Mesenchymal stem cell (in vitro differentiated cells and primary cell): ENCODE data around the gene SLC9A8.

ENCODE experiments used
- DNase-seq: peaks from one replicate; pipeline ENCODE4 v3.0.0-alpha.2; 2013
- H2AFZ ChIP-seq: one replicate; pipeline ENCODE4 v1.6.1; 2013; ENCODE audit warnings: low read depth, mild to moderate bottlenecking, control low read depth, inconsistent platforms, low read length, moderate library complexity
- H2AK5ac ChIP-seq: 2 replicates; pipeline ENCODE4 v1.6.1; 2013; ENCODE audit warnings: low read length, moderate library complexity, mild to moderate bottlenecking, inconsistent platforms; ENCODE audit not compliant: severe bottlenecking
- H2BK120ac ChIP-seq: one replicate; pipeline ENCODE4 v1.6.1; 2013; ENCODE audit warnings: low read depth, mild to moderate bottlenecking, inconsistent platforms, low read length, moderate library complexity
- H2BK12ac ChIP-seq, 2 experiments: one replicate each; pipeline ENCODE4 v1.6.1; 2013; ENCODE audit warnings: inconsistent platforms in 2 of 2, low read length in 2 of 2, mild to moderate bottlenecking in 2 of 2, moderate library complexity in 2 of 2, control low read depth in 1 of 2
- H2BK15ac ChIP-seq: one replicate; pipeline ENCODE4 v1.6.1; 2013; ENCODE audit warnings: mild to moderate bottlenecking, low read depth, inconsistent platforms; ENCODE audit not compliant: poor library complexity, severe bottlenecking
- H2BK5ac ChIP-seq: 2 replicates; pipeline ENCODE4 v1.6.1; 2013; ENCODE audit warnings: low read depth, mild to moderate bottlenecking, low read length, control low read depth, inconsistent platforms; ENCODE audit not compliant: poor library complexity, severe bottlenecking
- H3K14ac ChIP-seq, 2 experiments: one replicate each; pipeline ENCODE4 v1.6.1; 2013; ENCODE audit warnings: inconsistent platforms in 2 of 2, low read length in 2 of 2, control low read depth in 1 of 2, mild to moderate bottlenecking in 1 of 2, moderate library complexity in 1 of 2
- H3K18ac ChIP-seq, 2 experiments: one replicate each; pipeline ENCODE4 v1.6.1; 2013; ENCODE audit warnings: inconsistent platforms in 2 of 2, low read length in 2 of 2, control low read depth in 1 of 2, low read depth in 1 of 2, mild to moderate bottlenecking in 1 of 2
- H3K23ac ChIP-seq, 2 experiments: one replicate each; pipeline ENCODE4 v1.6.1; 2013; ENCODE audit warnings: inconsistent platforms in 2 of 2, low read length in 2 of 2, mild to moderate bottlenecking in 2 of 2, moderate library complexity in 2 of 2, control low read depth in 1 of 2
- H3K27ac ChIP-seq: 2 replicates; pipeline ENCODE4 v1.5.1; 2013; ENCODE audit warnings: mild to moderate bottlenecking, moderate library complexity, low read length, control low read depth, inconsistent platforms; ENCODE audit not compliant: poor library complexity, severe bottlenecking
- H3K27me3 ChIP-seq, 2 experiments: 2 replicates each; pipeline versions ENCODE4 v1.6.1 to v1.7.0; 2013; ENCODE audit warnings: low read length in 2 of 2, mild to moderate bottlenecking in 2 of 2, moderate library complexity in 2 of 2, control low read depth in 1 of 2, inconsistent platforms in 1 of 2; ENCODE audit not compliant: control insufficient read depth in 1 of 2, insufficient read depth in 1 of 2
- H3K36me3 ChIP-seq, 2 experiments: 2 replicates each; pipeline versions ENCODE4 v1.6.1 to v1.7.0; 2013; ENCODE audit warnings: low read length in 2 of 2, control low read depth in 1 of 2, inconsistent platforms in 1 of 2, low read depth in 1 of 2, mild to moderate bottlenecking in 1 of 2; ENCODE audit not compliant: insufficient read depth in 2 of 2, control insufficient read depth in 1 of 2
- H3K4ac ChIP-seq, 2 experiments: one replicate each; pipeline ENCODE4 v1.6.1; 2013; ENCODE audit warnings: inconsistent platforms in 2 of 2, low read length in 2 of 2, mild to moderate bottlenecking in 2 of 2, moderate library complexity in 2 of 2, control low read depth in 1 of 2, low read depth in 1 of 2
- H3K4me1 ChIP-seq: 2 replicates; pipeline ENCODE4 v1.6.1; 2013; ENCODE audit warnings: low read depth, low read length, control low read depth; ENCODE audit not compliant: control insufficient read depth, insufficient read depth
- H3K4me2 ChIP-seq: 2 replicates; pipeline ENCODE4 v1.6.1; 2013; ENCODE audit warnings: low read length, mild to moderate bottlenecking, inconsistent platforms; ENCODE audit not compliant: poor library complexity, severe bottlenecking
- H3K4me3 ChIP-seq, 2 experiments: 2 replicates each; pipeline versions ENCODE4 v1.5.1 to v1.7.0; 2013; ENCODE audit warnings: low read length in 2 of 2, mild to moderate bottlenecking in 2 of 2, control low read depth in 1 of 2, low read depth in 1 of 2; ENCODE audit not compliant: insufficient read depth in 1 of 2
- H3K79me1 ChIP-seq: replicated peaks from 2 replicates; pipeline ENCODE4 v1.6.1; 2013; ENCODE audit warnings: mild to moderate bottlenecking, control low read depth, low read length, inconsistent platforms; ENCODE audit not compliant: poor library complexity, severe bottlenecking
- H3K9ac ChIP-seq: 2 replicates; pipeline ENCODE4 v1.7.0; 2013; ENCODE audit warnings: mild to moderate bottlenecking, low read length, moderate library complexity
- H3K9me3 ChIP-seq: 2 replicates; pipeline ENCODE4 v1.7.0; 2013; ENCODE audit warnings: mild to moderate bottlenecking, low read length; ENCODE audit not compliant: control insufficient read depth
- H4K8ac ChIP-seq: one replicate; pipeline ENCODE4 v1.6.1; 2013; ENCODE audit warnings: inconsistent platforms, mild to moderate bottlenecking, low read length, moderate library complexity
- H4K91ac ChIP-seq: one replicate; pipeline ENCODE4 v1.6.1; 2013; ENCODE audit warnings: mild to moderate bottlenecking, low read length, inconsistent platforms
- WGBS: methylation state at CpG from one replicate; pipeline ENCODE4 v1.1.7; 2013; ENCODE audit warnings: mixed read lengths; 5-methylcytosine and 5-hydroxymethylcytosine counted together

The SLC9A8 gene

DNA sequence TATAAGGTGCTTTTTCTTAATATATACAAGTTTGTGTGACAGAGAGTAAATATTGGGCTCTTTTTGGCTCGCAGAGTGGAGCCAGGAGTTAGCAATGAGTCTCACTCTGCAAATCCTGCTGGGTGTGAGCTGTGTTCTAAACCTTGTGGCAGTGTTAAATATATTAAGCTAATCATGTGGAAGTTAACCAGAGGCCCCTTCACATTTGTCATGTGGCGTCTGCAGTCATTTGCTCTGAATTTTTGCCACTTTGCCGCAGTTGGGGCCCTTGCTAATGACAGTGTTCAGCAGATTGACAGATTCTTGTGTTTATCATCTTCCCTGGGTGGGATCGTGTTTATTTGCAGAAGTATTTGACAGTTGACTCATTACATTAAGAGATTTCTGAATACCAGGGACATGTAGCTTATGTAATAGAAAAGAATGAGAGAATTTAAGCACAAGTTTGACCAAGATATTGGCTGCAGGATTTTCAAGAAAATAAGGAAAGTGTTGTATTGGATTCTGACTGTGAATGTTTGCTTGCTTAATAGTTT is 64.8 kb downstream of the SLC9A8 start:
- Histone ChIP-seq H3K14ac (no peak overlapping the region), H3K27ac (no peak overlapping the region), H3K9ac (no peak overlapping the region), H3K4me3 (no peak overlapping the region), H3K36me3 (peaks cover 17 to 57% of the 10 kb centered on the region in 2 experiments), H2BK120ac (no peak overlapping the region), H3K4me1 (peaks cover 3% of the 10 kb centered on the region), H4K91ac (no peak overlapping the region), H3K18ac (no peak overlapping the region), H4K8ac (no peak overlapping the region), H3K9me3 (no peaks in the 10 kb centered on the region), H3K79me1 (no peaks in the 10 kb centered on the region), H3K23ac (no peak overlapping the region), H2AK5ac (no peak overlapping the region), H2AFZ (no peak overlapping the region), H3K4me2 (no peak overlapping the region), H3K4ac (no peak overlapping the region), H2BK12ac (no peak overlapping the region), H2BK15ac (no peak overlapping the region), H3K27me3 (no peaks in the 10 kb centered on the region), H2BK5ac (no peak overlapping the region)
- WGBS = 52% methylated on average over 4 of the region's 4 CpGs
- no peak for DNase-seq

DNA sequence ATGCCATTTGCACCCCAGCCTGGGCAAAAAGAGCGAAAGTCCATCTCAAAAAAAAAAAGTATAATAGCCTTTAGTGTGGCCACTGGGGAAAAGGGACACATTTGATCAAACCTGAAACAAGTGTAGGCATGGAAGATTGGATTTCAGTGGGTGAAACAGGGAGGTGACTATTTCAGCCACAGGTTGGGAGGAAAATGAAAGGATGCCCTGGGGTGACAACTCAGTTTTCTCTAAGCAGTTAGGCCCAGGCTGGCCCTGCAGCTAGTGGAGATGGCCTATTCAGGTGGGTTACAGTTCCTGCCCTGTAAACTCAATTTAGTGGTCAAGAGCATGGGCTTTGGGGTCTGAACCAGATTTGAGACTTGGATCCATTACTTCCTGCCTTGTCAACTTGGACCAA is 66.3 kb downstream of the SLC9A8 start:
- Histone ChIP-seq H3K4me3 (no peak overlapping the region), H3K23ac (no peak overlapping the region), H2BK5ac (no peak overlapping the region), H3K9me3 (no peaks in the 10 kb centered on the region), H2BK12ac (no peak overlapping the region), H3K14ac (no peak overlapping the region), H3K79me1 (no peaks in the 10 kb centered on the region), H3K4me1 (peaks cover 8% of the 10 kb centered on the region), H2AFZ (no peak overlapping the region), H3K36me3 (peaks cover 28 to 68% of the 10 kb centered on the region in 2 experiments), H4K8ac (no peak overlapping the region), H3K27ac (no peak overlapping the region), H2AK5ac (no peak overlapping the region), H3K18ac (no peak overlapping the region), H3K9ac (no peak overlapping the region), H2BK120ac (no peak overlapping the region), H3K4me2 (no peak overlapping the region), H3K4ac (no peak overlapping the region), H3K27me3 (no peaks in the 10 kb centered on the region), H2BK15ac (no peak overlapping the region), H4K91ac (no peak overlapping the region)
- DNase-seq = no peak
- WGBS = 96% methylated on average over 1 of the region's 1 CpG

DNA sequence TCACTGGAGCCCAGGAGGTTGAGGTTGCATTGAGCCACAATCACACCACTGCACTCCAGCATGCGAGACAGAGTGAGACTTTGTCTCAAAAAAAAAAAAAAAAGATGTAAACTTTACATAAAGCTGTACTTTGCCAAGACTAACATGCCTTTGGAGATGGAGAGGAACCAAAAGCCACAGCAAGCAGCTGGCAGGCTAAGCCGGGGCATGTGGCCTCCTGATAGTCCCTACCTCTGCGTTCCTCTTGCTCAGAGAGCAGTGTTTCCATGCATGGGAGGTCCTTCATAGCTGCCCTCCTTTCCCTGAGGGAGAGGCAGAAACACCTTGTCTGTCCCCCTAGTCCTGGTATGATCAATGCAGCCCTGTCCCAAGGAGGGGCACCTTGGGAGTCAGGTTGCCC is 67.5 kb downstream of the SLC9A8 start:
- peaks cover 13% of the 10 kb centered on the region for H3K4me1 ChIP-seq
- H4K91ac ChIP-seq = no peak overlapping the region
- H3K9me3 ChIP-seq = no peaks in the 10 kb centered on the region
- H3K23ac ChIP-seq = no peak overlapping the region
- H3K27me3 ChIP-seq = no peaks in the 10 kb centered on the region
- H2BK12ac ChIP-seq = no peak overlapping the region
- no peak overlapping the region for H2AFZ ChIP-seq
- no peak overlapping the region for H2BK120ac ChIP-seq
- no peak overlapping the region for H3K4me3 ChIP-seq
- H3K27ac ChIP-seq = no peak overlapping the region
- no peak overlapping the region for H2BK5ac ChIP-seq
- H3K79me1 ChIP-seq = peaks cover 2% of the 10 kb centered on the region
- H2BK15ac ChIP-seq = no peak overlapping the region
- no peak overlapping the region for H3K18ac ChIP-seq
- no peak for DNase-seq
- H2AK5ac ChIP-seq = no peak overlapping the region
- 96% methylated on average over 3 of the region's 3 CpGs for WGBS
- H3K14ac ChIP-seq = no peak overlapping the region
- no peak overlapping the region for H3K4ac ChIP-seq
- no peak overlapping the region for H3K9ac ChIP-seq
- H3K4me2 ChIP-seq = no peak overlapping the region
- H4K8ac ChIP-seq = no peak overlapping the region
- peaks cover 40 to 69% of the 10 kb centered on the region in 2 experiments for H3K36me3 ChIP-seq

GRCh38 chr20:49880724-49881445 is 68.3 kb downstream of the SLC9A8 start:
- no peak overlapping the region for H3K14ac ChIP-seq
- H2AK5ac ChIP-seq = no peak overlapping the region
- no peak overlapping the region for H2BK120ac ChIP-seq
- H3K36me3 ChIP-seq = peaks cover 45 to 71% of the 10 kb centered on the region in 2 experiments
- peak overlapping the region; percentile 14 for H4K91ac ChIP-seq
- no peak overlapping the region for H3K9ac ChIP-seq
- H4K8ac ChIP-seq = no peak overlapping the region
- H3K18ac ChIP-seq = no peak overlapping the region
- H3K79me1 ChIP-seq = peaks cover 2% of the 10 kb centered on the region
- no peaks in the 10 kb centered on the region for H3K9me3 ChIP-seq
- H3K4me1 ChIP-seq = peaks cover 17% of the 10 kb centered on the region
- H2BK15ac ChIP-seq = no peak overlapping the region
- H3K4ac ChIP-seq = no peak overlapping the region
- no peak overlapping the region for H3K4me3 ChIP-seq
- no peak for DNase-seq
- H3K27me3 ChIP-seq = no peaks in the 10 kb centered on the region
- H3K27ac ChIP-seq = no peak overlapping the region
- no peak overlapping the region for H2BK12ac ChIP-seq
- 94% methylated on average over 13 of the region's 15 CpGs for WGBS
- no peak overlapping the region for H3K23ac ChIP-seq
- H2BK5ac ChIP-seq = no peak overlapping the region
- no peak overlapping the region for H2AFZ ChIP-seq
- no peak overlapping the region for H3K4me2 ChIP-seq
